Measurements from ENCODE around the gene ADGRD1.

DNA sequence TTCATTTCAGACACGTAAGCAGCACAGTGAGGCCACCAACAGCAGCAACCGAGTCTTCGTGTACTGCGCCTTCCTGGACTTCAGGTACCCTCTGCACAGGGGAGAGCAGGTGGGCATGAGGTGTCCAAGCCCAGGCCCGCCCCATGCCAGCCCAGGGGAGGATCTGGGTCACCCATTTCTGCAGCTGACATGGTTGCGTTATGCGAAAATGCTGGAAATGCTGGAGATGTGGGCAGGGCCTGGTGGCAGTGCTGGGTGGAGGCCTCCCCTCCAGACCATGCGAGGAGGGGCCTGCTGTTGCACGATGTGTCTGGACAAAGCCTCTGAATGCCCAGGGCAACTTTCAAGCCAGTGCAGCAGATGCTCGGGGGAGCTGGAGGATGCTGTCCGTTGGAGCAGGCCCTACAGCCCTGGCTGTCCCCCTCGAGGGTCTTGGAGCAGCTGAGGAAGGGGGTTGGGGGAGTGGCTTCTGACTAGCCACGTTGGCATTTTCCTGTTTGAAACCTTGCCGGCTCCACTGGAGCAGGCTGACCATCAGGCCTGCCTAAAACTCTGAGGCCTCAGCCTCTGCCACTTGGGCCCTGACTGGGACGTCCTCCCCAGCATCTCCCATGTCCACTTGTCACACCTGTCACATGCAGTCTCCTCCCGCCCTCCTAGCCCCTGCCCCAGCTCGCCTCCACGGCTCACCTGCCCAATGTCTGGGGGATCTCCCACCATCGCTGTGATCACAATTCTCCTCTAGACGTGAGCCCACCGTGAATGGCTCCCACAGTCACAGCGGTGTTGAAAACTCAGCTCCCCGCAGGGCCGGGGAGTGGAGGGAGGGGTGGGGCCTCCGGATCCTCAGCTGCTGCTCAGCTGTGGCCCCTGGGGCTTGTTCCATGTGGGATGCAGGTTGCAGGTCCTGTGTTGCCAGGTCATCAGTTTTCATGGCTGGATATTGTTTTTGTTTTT is 123.4 kb downstream of the ADGRD1 start:
- TF ChIP-seq, protein P1, sequence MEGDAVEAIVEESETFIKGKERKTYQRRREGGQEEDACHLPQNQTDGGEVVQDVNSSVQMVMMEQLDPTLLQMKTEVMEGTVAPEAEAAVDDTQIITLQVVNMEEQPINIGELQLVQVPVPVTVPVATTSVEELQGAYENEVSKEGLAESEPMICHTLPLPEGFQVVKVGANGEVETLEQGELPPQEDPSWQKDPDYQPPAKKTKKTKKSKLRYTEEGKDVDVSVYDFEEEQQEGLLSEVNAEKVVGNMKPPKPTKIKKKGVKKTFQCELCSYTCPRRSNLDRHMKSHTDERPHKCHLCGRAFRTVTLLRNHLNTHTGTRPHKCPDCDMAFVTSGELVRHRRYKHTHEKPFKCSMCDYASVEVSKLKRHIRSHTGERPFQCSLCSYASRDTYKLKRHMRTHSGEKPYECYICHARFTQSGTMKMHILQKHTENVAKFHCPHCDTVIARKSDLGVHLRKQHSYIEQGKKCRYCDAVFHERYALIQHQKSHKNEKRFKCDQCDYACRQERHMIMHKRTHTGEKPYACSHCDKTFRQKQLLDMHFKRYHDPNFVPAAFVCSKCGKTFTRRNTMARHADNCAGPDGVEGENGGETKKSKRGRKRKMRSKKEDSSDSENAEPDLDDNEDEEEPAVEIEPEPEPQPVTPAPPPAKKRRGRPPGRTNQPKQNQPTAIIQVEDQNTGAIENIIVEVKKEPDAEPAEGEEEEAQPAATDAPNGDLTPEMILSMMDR (IDR thresholded peaks at IDR 0.05) = no peak
- no peak for TF ChIP-seq POLR2A (IDR thresholded peaks at IDR 0.05; ENCODE audit: low read depth)

All from esophagus muscularis mucosa (tissue), 3 donors.